H1 (cell line): ENCODE results near the gene RAI14. TPM values are rescaled to one million over a fixed set of nuclear protein-coding genes. Genes with fewer than 3 reads are reported as not detected.

Source experiments
- CTCF ChIA-PET: fragments of 300-600 bp; sonication (Branson Sonifier 250); formaldehyde crosslinking; loops from one replicate; lab custom pipeline; 2021; ENCODE audit not compliant: partially characterized antibody; lab: Charles Lee
- POLR2A ChIA-PET: fragments of 300-600 bp; sonication (Branson Sonifier 250); formaldehyde crosslinking; loops from one replicate; lab custom pipeline; 2021; ENCODE audit warnings: inconsistent platforms; ENCODE audit not compliant: partially characterized antibody; lab: Charles Lee
- DNase-seq, 2 experiments: peaks; one replicate each; pipeline versions ENCODE4 v3.0.0 to v3.0.0-alpha.2; 2010 to 2022; ENCODE audit warnings: low spot score in 2 of 2, low read depth in 1 of 2, mixed read lengths in 1 of 2
- FAIRE-seq: peaks from 2 replicates; lab custom pipeline; 2011; peaks lifted over from hg19 to GRCh38; lab: Jason Lieb, UNC
- H2AFZ ChIP-seq: 2 replicates; pipeline ENCODE4 v1.8.1; 2012; ENCODE audit warnings: low read length, inconsistent platforms
- H2AK5ac ChIP-seq: 2 replicates; pipeline ENCODE4 v1.6.1; 2013; ENCODE audit warnings: low read depth, low read length
- H2BK120ac ChIP-seq: replicated peaks from 2 replicates; pipeline ENCODE3; 2013; ENCODE audit warnings: low read depth, low read length, inconsistent platforms
- H2BK12ac ChIP-seq: 2 replicates; pipeline ENCODE4 v1.6.1; 2013; ENCODE audit warnings: low read depth, low read length
- H2BK15ac ChIP-seq: 2 replicates; pipeline ENCODE4 v1.6.1; 2013; ENCODE audit warnings: low read length
- H2BK20ac ChIP-seq: 2 replicates; pipeline ENCODE4 v1.6.1; 2013; ENCODE audit warnings: low read length
- H2BK5ac ChIP-seq: 2 replicates; pipeline ENCODE4 v1.6.1; 2013; ENCODE audit warnings: low read depth, low read length
- H3K14ac ChIP-seq: 2 replicates; pipeline ENCODE4 v1.6.1; 2013; ENCODE audit warnings: inconsistent platforms; ENCODE audit not compliant: insufficient read length
- H3K18ac ChIP-seq: 2 replicates; pipeline ENCODE4 v1.6.1; 2013; ENCODE audit warnings: low read length; ENCODE audit errors: extremely low read depth
- H3K23ac ChIP-seq: 2 replicates; pipeline ENCODE4 v1.6.1; 2013; ENCODE audit warnings: inconsistent platforms; ENCODE audit not compliant: insufficient read length
- H3K23me2 ChIP-seq: 2 replicates; pipeline ENCODE4 v1.6.1; 2013; ENCODE audit warnings: low read depth, low read length
- H3K27ac ChIP-seq: 2 replicates; pipeline ENCODE4 v1.6.1; 2011; ENCODE audit warnings: low read depth, low read length, inconsistent platforms
- H3K27me3 ChIP-seq, 4 experiments: replicated peaks in 1 of 4; 1 replicate in 1 of 4; 2 replicates in 3 of 4; pipeline versions ENCODE4 v1.6.1 to v1.8.1; 2011 to 2013; ENCODE audit warnings: low read length in 3 of 4, mild to moderate bottlenecking in 3 of 4, inconsistent platforms in 2 of 4, mixed read lengths in 2 of 4, moderate library complexity in 1 of 4; ENCODE audit not compliant: control insufficient read depth in 3 of 4, insufficient read depth in 3 of 4; ENCODE audit errors: extremely low read depth in 1 of 4
- H3K36me3 ChIP-seq, 4 experiments: 2 replicates each; pipeline versions ENCODE4 v1.6.1 to v1.8.1; 2011 to 2013; ENCODE audit warnings: mild to moderate bottlenecking in 4 of 4, low read length in 3 of 4, moderate library complexity in 2 of 4, control low read depth in 1 of 4, inconsistent platforms in 1 of 4; ENCODE audit not compliant: insufficient read depth in 4 of 4, control insufficient read depth in 2 of 4
- H3K4ac ChIP-seq: replicated peaks from 2 replicates; pipeline ENCODE3; 2013; ENCODE audit warnings: low read length, low read depth, mixed read lengths, inconsistent platforms; ENCODE audit not compliant: insufficient read length
- H3K4me1 ChIP-seq, 4 experiments: replicated peaks in 1 of 4; 1 replicate in 1 of 4; 2 replicates in 3 of 4; pipeline versions ENCODE4 v1.6.1 to v1.8.1; 2011 to 2013; ENCODE audit warnings: low read length in 3 of 4, inconsistent platforms in 2 of 4, mixed read lengths in 1 of 4; ENCODE audit not compliant: insufficient read depth in 4 of 4, control insufficient read depth in 3 of 4
- H3K4me2 ChIP-seq, 2 experiments: 2 replicates each; pipeline versions ENCODE4 v1.6.1 to v1.8.1; 2011 to 2013; ENCODE audit warnings: low read depth in 2 of 2, low read length in 2 of 2, control low read depth in 1 of 2, inconsistent platforms in 1 of 2, mild to moderate bottlenecking in 1 of 2; ENCODE audit not compliant: insufficient read depth in 1 of 2
- H3K4me3 ChIP-seq, 4 experiments: fragments of 200-600, 300-600 bp in 1 of 4; sonication (generic), shearing (Covaris generic), sonication (Bioruptor Twin) in 1 of 4; 2 replicates each; pipeline versions ENCODE4 v1.5.1 to v1.8.1; 2011 to 2016; ENCODE audit warnings: low read length in 4 of 4, low read depth in 3 of 4, control low read depth in 2 of 4, inconsistent platforms in 2 of 4, mild to moderate bottlenecking in 2 of 4, mixed read lengths in 1 of 4, moderate library complexity in 1 of 4; ENCODE audit not compliant: insufficient read depth in 2 of 4; ENCODE audit errors: extremely low read depth in 1 of 4
- H3K56ac ChIP-seq: replicated peaks from 2 replicates; pipeline ENCODE3; 2013; ENCODE audit warnings: low read depth, mild to moderate bottlenecking, mixed read lengths, low read length, inconsistent platforms; ENCODE audit not compliant: insufficient read length
- H3K79me1 ChIP-seq: 2 replicates; pipeline ENCODE4 v1.6.1; 2013; ENCODE audit warnings: low read depth, low read length, control low read depth
- H3K79me2 ChIP-seq, 2 experiments: 2 replicates each; pipeline versions ENCODE4 v1.6.1 to v1.8.1; 2012 to 2013; ENCODE audit warnings: low read length in 2 of 2, mild to moderate bottlenecking in 2 of 2, inconsistent platforms in 1 of 2; ENCODE audit not compliant: insufficient read depth in 2 of 2, control insufficient read depth in 1 of 2
- H3K9ac ChIP-seq, 4 experiments: replicated peaks in 1 of 4; 1 replicate in 1 of 4; 2 replicates in 3 of 4; pipeline versions ENCODE4 v1.6.1 to v1.8.1; 2011 to 2013; ENCODE audit warnings: low read depth in 3 of 4, low read length in 3 of 4, control low read depth in 2 of 4, mild to moderate bottlenecking in 2 of 4, moderate library complexity in 2 of 4, inconsistent platforms in 1 of 4; ENCODE audit errors: extremely low read depth in 1 of 4
- H3K9me3 ChIP-seq, 2 experiments: 2 replicates each; pipeline versions ENCODE4 v1.6.1 to v1.8.1; 2012 to 2013; ENCODE audit warnings: mild to moderate bottlenecking in 2 of 2, moderate library complexity in 2 of 2, control low read depth in 1 of 2, inconsistent platforms in 1 of 2, low read depth in 1 of 2, low read length in 1 of 2, mixed read lengths in 1 of 2; ENCODE audit not compliant: insufficient read depth in 2 of 2
- H4K20me1 ChIP-seq, 2 experiments: replicated peaks in 1 of 2; 2 replicates each; pipeline versions ENCODE3 to v1.8.1; 2011 to 2013; ENCODE audit warnings: inconsistent platforms in 2 of 2, low read length in 2 of 2, mild to moderate bottlenecking in 1 of 2; ENCODE audit not compliant: insufficient read depth in 2 of 2, control insufficient read depth in 1 of 2
- H4K5ac ChIP-seq: 2 replicates; pipeline ENCODE4 v1.6.1; 2013; ENCODE audit warnings: low read length, low read depth, mixed read lengths, inconsistent platforms; ENCODE audit not compliant: insufficient read length
- H4K8ac ChIP-seq: 2 replicates; pipeline ENCODE4 v1.8.0; 2013; ENCODE audit warnings: mild to moderate bottlenecking, moderate library complexity, low read length, inconsistent platforms; ENCODE audit not compliant: insufficient read depth; ENCODE audit errors: extremely low read depth
- H4K91ac ChIP-seq: replicated peaks from 2 replicates; pipeline ENCODE3; 2013; ENCODE audit warnings: low read length, mixed read lengths, inconsistent platforms; ENCODE audit not compliant: insufficient read length
- ASH2L ChIP-seq: fragments of 200-600, 300-600 bp; sonication (generic); IDR thresholded peaks from one replicate; pipeline ENCODE4 v1.7.1; 2017; ENCODE audit warnings: low read length
- BRCA1 ChIP-seq: IDR thresholded peaks from 2 replicates; pipeline ENCODE4 v1.6.1; 2012; ENCODE audit warnings: low read depth, low read length, improper control_type of control experiment
- CEBPB ChIP-seq: IDR thresholded peaks from 2 replicates; pipeline ENCODE4 v1.6.1; 2012; ENCODE audit warnings: low read depth, low read length
- GABPA ChIP-seq: IDR thresholded peaks from 2 replicates; pipeline ENCODE4 v1.6.1; 2011; ENCODE audit warnings: mild to moderate bottlenecking, low read length, moderate library complexity, borderline replicate concordance; ENCODE audit not compliant: insufficient read depth
- HDAC6 ChIP-seq: IDR thresholded peaks from one replicate; pipeline ENCODE4 v1.7.1; 2012; ENCODE audit warnings: low read depth, mild to moderate bottlenecking, inconsistent platforms, low read length, moderate library complexity
- JUND ChIP-seq: IDR thresholded peaks from 2 replicates; pipeline ENCODE4 v1.6.1; 2011; ENCODE audit warnings: mild to moderate bottlenecking, improper control_type of control experiment, low read length
- RAD21 ChIP-seq, 2 experiments: IDR thresholded peaks in 1 of 2; conservative IDR thresholded peaks in 1 of 2; 2 replicates each; pipeline ENCODE4 v1.6.1; 2011; ENCODE audit warnings: low read depth in 2 of 2, low read length in 2 of 2, improper control_type of control experiment in 1 of 2, inconsistent platforms in 1 of 2, mild to moderate bottlenecking in 1 of 2, moderate library complexity in 1 of 2
- RNF2 ChIP-seq: fragments of 200-900, 300-1000 bp; sonication (generic); IDR thresholded peaks from 2 replicates; pipeline ENCODE4 v1.7.1; 2016; ENCODE audit warnings: borderline replicate concordance, low read depth, mild to moderate bottlenecking, antibody characterized with exemption, low read length; ENCODE audit not compliant: poor library complexity, severe bottlenecking; ENCODE audit errors: missing control alignments
- SP1 ChIP-seq: IDR thresholded peaks from 2 replicates; pipeline ENCODE4 v1.6.1; 2011; ENCODE audit warnings: low read depth, low read length
- SP4 ChIP-seq: IDR thresholded peaks from 2 replicates; pipeline ENCODE4 v1.6.1; 2012; ENCODE audit warnings: low read length, inconsistent platforms
- SUZ12 ChIP-seq: fragments of 200-600 bp; sonication (generic); IDR thresholded peaks from 2 replicates; pipeline ENCODE4 v1.6.1; 2012; ENCODE audit warnings: mild to moderate bottlenecking, inconsistent platforms, low read length, moderate library complexity, mixed read lengths
- TCF12 ChIP-seq: IDR thresholded peaks from 2 replicates; pipeline ENCODE4 v1.6.1; 2011; ENCODE audit warnings: low read depth, mild to moderate bottlenecking, low read length
- TEAD4 ChIP-seq: IDR thresholded peaks from 2 replicates; pipeline ENCODE4 v1.6.1; 2012; ENCODE audit warnings: low read depth, low read length, inconsistent platforms, mixed read lengths
- WGBS, 2 experiments: shearing (Covaris generic) in 1 of 2; methylation state at CpG; one replicate each; pipeline versions ENCODE4 v1.1.6 to v1.1.7; 2013 to 2015; ENCODE audit warnings: low lambda C conversion rate in 2 of 2, mixed read lengths in 2 of 2, inconsistent platforms in 1 of 2, low coverage in 1 of 2, missing lambda C conversion rate in 1 of 2; ENCODE audit not compliant: insufficient replicate concordance in 2 of 2, insufficient coverage in 1 of 2, insufficient read length in 1 of 2; ENCODE audit errors: extremely low coverage in 1 of 2, missing lambda C conversion rate in 1 of 2; 5-methylcytosine and 5-hydroxymethylcytosine counted together
- polyA plus RNA-seq, 7 experiments: library from polyadenylated mRNA; depleted of rRNA in 3 of 7; stranded (reverse) in 5 of 7; unstranded in 2 of 7; fragments of >200 nt in 5 of 7; fragments of 200-250 nt in 2 of 7; gene quantifications; 1 replicate in 5 of 7; 2 replicates in 1 of 7; 4 replicates in 1 of 7; pipeline versions ENCODE4 v1.2.1 to v1.2.3, GENCODE V29; 2011 to 2013; ENCODE audit warnings: missing spikeins in 2 of 7, mixed read lengths in 2 of 7
- total RNA-seq: library from RNA; stranded (reverse); fragmentation: NEBNext Ultra II Directional; extraction: Animal tissue kit (Norgen Biotek cat#: 25700); gene quantifications from 2 replicates; pipeline ENCODE4 v1.2.1, GENCODE V29; 2021
- TF ChIP-seq, protein P1 (sequence below): IDR thresholded peaks from 2 replicates; pipeline ENCODE4 v1.6.1; 2012; ENCODE audit warnings: inconsistent platforms

RAI14 gene
- total and polyA plus RNA-seq, 2 of the 8 experiments (the other 6 are each of a cell fraction or from before 2014, with no cell fraction given) = 48.4 to 210 TPM

DNA sequence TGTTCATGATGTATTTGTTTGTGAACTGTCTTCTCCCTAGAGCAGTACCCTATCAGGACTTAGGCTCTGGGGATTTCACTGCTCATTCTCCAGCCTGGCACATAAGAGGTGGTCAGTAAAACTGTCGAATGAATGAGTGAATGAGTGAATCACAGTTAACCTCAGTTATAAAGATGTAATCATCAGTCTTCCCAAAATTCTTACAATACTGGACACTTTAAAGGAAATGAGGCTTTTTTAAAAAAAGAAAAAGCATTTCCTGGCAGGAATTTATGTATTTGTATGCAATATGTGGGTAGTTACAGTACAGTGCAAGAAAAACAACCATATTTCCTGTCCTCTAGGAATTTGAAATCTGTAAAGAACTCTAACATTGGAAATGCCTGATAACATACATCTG, 59.6 kb downstream of the RAI14 start:
- H3K27me3 ChIP-seq = no peaks in the 10 kb centered on the region
- H3K9ac ChIP-seq = no peak overlapping the region
- no peak overlapping the region for H2BK15ac ChIP-seq
- ChIA-PET CTCF (no interaction called here), POLR2A (no interaction called here)
- no peak overlapping the region for H3K4ac ChIP-seq
- no peak overlapping the region for H3K23ac ChIP-seq
- H4K8ac ChIP-seq = no peak overlapping the region
- H3K4me2 ChIP-seq = no peak overlapping the region
- FAIRE-seq = no peak
- no peak overlapping the region for H3K56ac ChIP-seq
- H3K23me2 ChIP-seq = no peaks in the 10 kb centered on the region
- no peak overlapping the region for H2AK5ac ChIP-seq
- H3K18ac ChIP-seq = no peak overlapping the region
- no peak overlapping the region for H4K91ac ChIP-seq
- no peak overlapping the region for H2BK20ac ChIP-seq
- H4K5ac ChIP-seq = no peak overlapping the region
- peaks cover 13 to 34% (median 22%) of the 10 kb centered on the region in 4 experiments; a peak in 6 of 7 replicates for H3K4me1 ChIP-seq
- 89% methylated on average over 1 of the region's 1 CpG; no CpG with 5 or more reads in 1 of the 2 experiments for WGBS, 2 experiments
- peaks cover 0 to 16% (median 3%) of the 10 kb centered on the region in 4 experiments; a peak in 3 of 8 replicates for H3K36me3 ChIP-seq
- no peak overlapping the region for H2BK12ac ChIP-seq
- no peak overlapping the region for H3K14ac ChIP-seq
- H4K20me1 ChIP-seq = peaks cover 4 to 5% of the 10 kb centered on the region in 2 experiments
- no peak overlapping the region for H3K4me3 ChIP-seq
- no peak overlapping the region for H3K27ac ChIP-seq
- no peak overlapping the region for H2BK5ac ChIP-seq
- H2AFZ ChIP-seq = no peak overlapping the region
- DNase-seq = no peak
- no peak overlapping the region for H2BK120ac ChIP-seq
- H3K79me1 ChIP-seq = peaks cover 3% of the 10 kb centered on the region; the same call in 1 of the 2 replicates
- peaks cover 3 to 90% of the 10 kb centered on the region in 2 experiments; a peak in 3 of 4 replicates for H3K79me2 ChIP-seq
- H3K9me3 ChIP-seq = no peaks in the 10 kb centered on the region
- no peak for TF ChIP-seq TCF12
- TF ChIP-seq RNF2 = no peak
- TF ChIP-seq CEBPB = no peak
- no peak for TF ChIP-seq ASH2L
- no peak for TF ChIP-seq BRCA1
- TF ChIP-seq JUND = no peak
- TF ChIP-seq HDAC6 = no peak
- no peak for TF ChIP-seq RAD21 (IDR thresholded peaks at IDR 0.05 in 1 of 2, conservative IDR thresholded peaks at IDR 0.05 in 1 of 2; ENCODE audit: low read depth in 2 of 2, low read length in 2 of 2)
- TF ChIP-seq SP1 = no peak
- TF ChIP-seq SUZ12 = no peak
- TF ChIP-seq GABPA = no peak
- TF ChIP-seq, protein P1, sequence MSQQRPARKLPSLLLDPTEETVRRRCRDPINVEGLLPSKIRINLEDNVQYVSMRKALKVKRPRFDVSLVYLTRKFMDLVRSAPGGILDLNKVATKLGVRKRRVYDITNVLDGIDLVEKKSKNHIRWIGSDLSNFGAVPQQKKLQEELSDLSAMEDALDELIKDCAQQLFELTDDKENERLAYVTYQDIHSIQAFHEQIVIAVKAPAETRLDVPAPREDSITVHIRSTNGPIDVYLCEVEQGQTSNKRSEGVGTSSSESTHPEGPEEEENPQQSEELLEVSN = no peak
- TF ChIP-seq SP4 = no peak
- TF ChIP-seq TEAD4 = no peak
